Pulmonary artery endothelial cell (primary cell): ENCODE results near the gene C20orf204. TPM values are rescaled to one million over a fixed set of nuclear protein-coding genes. Genes with fewer than 3 reads are reported as not detected.

Source experiments
- DNase-seq: peaks from one replicate; pipeline ENCODE4 v3.0.0-alpha.2; 2011; ENCODE audit warnings: low read depth, low spot score
- total RNA-seq: library from RNA; depleted of rRNA; stranded (reverse); fragments of >200 nt; gene quantifications from 2 replicates; pipeline ENCODE4 v1.2.3, GENCODE V29; 2014

The C20orf204 gene
- total RNA-seq, 1 donor from 2014 or later: 1.7 TPM

GRCh38 chr20:64025826-64026412, 10.1 kb upstream of the C20orf204 start:
- no peak for DNase-seq

- no peak for DNase-seq
Observed at GRCh38 chr20:64027981-64028685, 7.8 kb upstream of the C20orf204 start.

DNA sequence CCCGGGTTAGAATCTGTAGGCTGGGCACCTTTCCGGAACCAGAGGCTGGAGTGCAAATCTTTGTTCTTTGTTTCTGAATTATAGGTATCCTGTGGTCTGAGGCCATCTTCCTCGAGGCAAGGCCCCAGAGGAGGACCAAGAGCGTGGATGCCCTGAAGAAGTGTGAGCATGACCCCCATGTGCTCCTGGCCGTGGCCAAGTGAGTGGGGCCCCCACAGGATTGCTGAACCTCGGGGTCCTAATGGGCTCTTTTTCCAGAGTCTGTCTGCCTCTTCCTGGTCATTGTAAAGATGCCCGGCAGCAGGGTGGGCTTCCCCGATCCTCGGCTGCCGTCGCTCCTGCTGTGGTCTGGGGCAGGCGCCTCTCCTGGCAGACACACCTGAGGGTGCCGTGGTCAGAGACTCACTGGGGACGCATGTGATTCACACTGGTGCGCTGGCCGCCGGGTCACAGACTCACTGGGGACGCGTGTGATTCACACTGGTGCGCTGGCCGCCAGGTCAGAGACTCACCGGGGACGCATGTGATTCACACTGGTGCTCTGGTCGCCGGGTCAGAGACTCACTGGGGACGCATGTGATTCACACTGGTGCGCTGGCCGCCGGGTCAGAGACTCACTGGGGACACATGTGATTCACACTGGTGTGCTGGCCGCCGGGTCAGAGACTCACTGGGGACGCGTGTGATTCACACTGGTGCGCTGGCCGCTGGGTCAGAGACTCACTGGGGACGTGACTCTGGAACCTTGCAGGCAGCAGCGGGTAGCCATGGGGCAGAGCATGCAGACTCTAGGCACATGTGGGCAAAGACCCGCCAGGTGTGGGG, 6.5 kb upstream of the C20orf204 start:
- no peak for DNase-seq

DNA sequence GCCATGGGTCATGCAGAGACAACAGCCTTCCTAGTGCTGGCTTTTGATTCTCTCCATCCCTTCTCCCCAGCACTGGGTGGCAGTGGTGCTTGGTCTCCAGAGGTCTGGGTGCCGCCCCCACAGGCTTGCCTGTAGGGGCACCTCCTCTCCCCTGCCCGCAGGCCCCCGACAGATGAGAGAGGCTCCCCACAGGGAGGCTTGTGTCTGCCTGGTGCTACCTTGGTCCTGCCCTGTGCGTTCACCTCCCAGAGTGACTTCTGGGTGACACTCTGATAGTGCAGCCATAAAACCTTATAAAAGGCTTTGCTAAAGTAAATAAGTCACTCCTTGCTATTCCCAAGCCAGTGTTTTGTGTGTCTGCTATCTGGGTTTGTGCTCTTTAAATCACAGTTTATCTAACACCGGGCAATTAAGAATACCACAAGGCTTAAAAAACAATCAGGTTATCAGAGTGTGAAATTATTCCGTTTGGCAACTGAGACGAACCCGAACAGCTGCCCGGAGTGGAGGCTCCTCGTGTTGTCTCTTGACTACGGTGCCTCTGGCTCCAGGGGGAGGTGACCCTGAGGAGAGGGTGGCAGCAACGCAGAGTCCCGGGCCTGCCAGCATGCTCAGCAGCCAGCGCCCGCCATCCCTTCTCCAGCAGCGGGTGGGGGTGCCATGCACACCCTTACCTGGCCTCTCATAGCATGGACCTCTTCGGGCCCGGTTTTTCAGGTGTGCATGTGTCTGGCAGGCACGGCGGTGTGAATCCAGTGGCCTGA, 5.4 kb upstream of the C20orf204 start:
- DNase-seq: no peak

DNA sequence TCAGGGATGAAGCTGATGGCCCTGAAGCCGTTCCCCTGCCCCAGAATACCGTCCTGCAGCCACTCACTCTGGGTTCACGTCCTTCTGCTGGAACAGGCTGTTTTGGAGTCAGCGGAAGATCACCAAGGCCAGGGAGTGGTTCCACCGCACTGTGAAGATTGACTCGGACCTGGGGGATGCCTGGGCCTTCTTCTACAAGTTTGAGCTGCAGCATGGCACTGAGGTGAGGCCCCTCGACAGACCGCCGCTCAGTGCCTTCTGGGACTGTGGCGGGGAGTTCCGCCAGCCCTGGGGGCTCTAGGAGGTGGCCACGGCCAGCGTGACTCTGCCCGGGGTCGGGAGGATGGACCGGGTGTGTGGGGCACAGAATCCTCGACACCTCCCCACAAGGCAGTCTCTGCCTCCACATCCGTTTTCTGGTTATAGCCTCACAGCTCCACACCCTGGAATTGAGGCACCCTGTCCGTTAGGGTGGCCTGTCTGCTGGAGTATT, 4.1 kb upstream of the C20orf204 start:
- no peak for DNase-seq

DNA sequence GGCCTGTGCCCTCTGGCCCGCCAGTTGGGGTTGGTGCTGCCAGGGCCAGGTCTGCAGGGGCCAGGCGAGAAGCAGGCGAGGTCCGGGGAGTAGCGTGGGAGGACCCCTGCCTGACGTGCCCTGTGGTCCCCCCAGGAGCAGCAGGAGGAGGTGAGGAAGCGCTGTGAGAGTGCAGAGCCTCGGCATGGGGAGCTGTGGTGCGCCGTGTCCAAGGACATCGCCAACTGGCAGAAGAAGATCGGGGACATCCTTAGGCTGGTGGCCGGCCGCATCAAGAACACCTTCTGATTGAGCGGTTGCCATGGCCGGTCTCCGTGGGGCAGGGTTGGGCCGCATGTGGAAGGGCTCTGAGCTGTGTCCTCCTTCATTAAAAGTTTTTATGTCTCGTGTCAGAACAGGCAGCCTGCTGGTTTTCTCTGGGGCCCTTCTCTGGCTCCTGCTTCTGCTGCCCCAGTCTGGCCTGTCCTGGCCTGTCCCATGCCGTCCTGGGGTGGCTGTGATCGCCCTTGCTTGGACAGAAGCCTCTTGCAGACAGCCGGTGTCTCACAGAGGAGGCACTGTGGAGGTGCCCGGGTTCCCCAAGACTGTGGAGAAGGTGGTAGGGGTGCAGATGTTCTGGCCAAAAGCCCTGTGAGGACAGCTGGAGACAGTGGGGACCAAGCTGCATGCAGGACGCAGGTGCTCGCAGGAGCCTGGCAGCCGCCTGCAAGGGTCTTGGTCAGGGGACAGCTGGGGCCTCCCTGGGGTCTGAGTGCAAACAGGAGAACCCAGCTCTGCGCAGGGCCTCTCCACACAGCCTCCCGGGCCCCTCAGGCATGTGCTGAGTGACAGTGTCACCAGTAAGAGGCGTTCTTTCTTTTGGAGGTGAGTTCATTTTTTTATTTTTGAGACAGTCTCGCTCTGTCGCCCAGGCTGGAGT, 3.0 kb upstream of the C20orf204 start:
- no peak for DNase-seq

GRCh38 chr20:64033981-64034493, 1.9 kb upstream of the C20orf204 start:
- no peak for DNase-seq

- no peak for DNase-seq
Observed at GRCh38 chr20:64035066-64035932, 683 bp upstream of the C20orf204 start.

DNA sequence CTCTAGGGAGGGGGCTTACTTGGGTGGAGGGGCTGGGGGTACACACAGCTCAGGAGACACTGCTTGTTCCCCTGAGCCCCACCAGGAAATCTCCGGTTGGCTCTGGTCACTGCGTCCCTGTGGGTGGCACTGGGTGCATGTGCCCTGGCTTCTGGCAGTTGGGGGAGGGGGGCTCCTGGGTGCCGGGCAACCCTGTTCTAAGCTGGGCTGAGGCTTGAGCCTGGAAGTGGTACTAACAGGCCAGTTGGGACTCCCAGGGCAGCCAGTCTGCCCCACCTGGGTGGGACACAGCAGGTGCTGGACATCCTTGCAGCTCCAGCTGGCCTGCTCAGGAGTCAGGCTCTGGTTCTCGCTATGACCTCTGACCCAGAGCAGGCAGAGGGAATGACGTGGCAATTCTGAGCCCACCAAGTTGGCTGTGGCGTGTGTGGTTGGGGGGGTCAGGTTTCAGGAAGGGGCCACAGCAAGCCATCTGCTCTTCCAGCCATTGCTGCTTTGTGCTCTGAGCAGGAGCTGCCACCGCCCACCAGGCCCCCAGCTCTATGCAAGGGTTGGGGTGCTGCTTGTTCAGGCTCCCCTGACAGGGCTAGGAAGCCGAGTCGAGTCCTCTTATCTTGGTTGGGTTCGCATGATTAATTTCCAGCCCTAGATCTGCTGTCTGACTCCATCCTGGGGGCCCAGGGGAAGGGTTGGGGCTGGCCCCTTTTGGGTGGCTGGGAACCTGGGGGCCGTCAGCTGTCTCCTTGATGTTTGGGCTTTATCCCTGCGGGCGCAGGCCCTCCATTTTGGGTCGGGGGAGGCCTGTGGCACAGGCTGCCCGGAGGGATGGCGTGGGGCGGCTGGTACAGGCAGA, 590 bp downstream of the C20orf204 start:
- DNase-seq: no peak

DNA sequence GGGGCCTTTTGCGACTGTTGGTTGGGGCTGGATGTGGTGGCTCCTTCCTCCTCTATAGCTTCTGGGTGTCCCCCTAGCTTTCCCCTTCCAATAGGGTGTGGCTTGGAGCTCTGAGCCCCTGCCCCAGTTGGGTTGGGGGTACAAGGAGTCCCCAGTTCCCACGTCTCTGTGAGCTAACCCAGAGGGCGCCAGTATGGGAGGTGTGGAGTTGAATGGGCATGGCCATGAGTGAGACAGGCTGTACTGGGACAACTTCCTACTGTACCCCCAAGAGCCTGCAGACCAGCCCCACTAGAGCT, 1.2 kb downstream of the C20orf204 start:
- no peak for DNase-seq

DNA sequence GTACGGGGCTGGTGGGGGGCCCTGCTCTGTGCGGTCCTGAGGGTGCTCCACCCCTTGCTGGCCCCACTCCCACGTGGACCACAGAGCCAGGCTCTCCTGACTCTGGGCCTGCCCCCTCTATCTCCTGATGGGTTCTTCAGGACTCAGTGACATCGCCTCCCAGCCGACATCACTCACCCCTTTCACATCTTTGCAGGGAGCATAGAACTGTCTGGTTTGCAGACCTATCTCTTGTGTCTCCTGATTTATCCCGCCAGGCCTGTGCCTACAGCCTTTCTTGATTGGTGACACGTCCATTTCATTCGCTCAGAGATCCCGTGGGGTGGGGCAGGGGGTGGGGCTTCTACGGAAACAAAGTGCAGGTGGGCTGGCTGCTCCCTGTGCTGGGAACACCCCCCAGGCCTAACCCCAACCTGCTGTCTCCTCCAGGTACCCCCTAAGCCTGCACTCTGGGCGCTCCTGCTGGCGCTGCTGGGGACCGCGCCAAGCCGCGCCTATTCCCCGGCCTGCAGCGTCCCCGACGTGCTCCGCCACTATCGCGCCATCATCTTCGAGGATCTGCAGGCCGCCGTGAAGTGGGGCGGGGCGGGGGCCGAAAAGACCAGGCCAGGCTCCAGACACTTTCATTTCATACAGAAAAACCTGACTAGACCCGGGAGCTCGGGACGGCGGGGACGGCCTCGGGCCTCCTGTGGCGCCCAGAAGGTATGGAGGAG, 1.7 kb downstream of the C20orf204 start:
- no peak for DNase-seq

GRCh38 chr20:64038224-64038564, 2.2 kb downstream of the C20orf204 start:
- no peak for DNase-seq

GRCh38 chr20:64038565-64039292, 2.7 kb downstream of the C20orf204 start:
- DNase-seq: peak; percentile 84

GRCh38 chr20:64039293-64040160, 3.5 kb downstream of the C20orf204 start:
- no peak for DNase-seq

DNA sequence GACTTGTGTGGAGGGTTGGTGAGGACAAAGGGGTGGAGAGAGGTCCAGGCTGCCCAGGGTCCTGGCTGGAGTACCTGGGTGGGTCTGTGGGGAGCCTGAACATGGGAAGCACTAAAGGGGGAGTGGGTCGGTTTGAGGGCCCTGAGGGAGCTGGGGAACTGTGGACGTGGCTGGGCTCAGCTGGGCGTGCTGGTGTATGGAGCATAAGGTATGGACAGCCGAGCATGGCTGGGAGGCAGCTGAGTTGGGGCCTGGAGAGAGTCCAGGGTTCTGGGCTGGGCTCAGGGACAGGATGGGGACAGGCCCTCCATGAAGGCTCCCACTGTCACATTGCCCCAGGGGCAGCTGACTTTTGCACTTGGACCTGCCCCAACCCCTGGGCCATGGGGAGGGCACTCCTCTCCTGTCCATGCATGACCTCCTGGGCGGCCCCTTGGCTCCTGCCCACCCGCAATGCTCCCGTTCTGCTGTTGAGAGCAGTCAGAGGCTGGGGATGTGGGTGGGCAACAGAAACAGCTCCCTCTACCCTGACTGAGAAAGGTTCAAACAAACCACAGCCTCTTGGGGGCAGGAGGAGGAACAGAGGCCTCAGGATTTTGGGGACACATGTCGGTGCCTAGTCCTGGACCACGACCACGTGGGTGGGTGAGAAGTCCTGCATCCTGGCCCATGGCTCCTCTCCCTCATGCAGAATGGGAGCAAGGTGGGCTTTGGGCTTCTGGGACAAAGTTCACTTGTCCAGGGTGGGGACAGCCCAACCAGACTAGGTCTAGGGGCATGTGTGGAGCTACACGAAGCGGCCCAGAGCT, 4.5 kb downstream of the C20orf204 start:
- DNase-seq: no peak
